HepG2 (cell line): ENCODE data around the gene GNPDA1. TPM values are rescaled to one million over a fixed set of nuclear protein-coding genes. Genes with fewer than 3 reads are reported as not detected.
A peak's percentile ranks its signal among the peaks of the same experiment; 100 is the strongest.

Experiments used
- ATAC-seq: fragments of 200-7000 bp; cut with Tn5 transposase; 3 replicates; pipeline ENCODE4 v1.9.1; 2020; ENCODE audit warnings: mild to moderate bottlenecking, moderate library complexity
- BruUV-seq: library from RNA; stranded (reverse); fragments of 400-500 nt; replicated peaks from 2 replicates; lab custom pipeline; 2021; lab: Mats Ljungman, UMichigan
- CTCF ChIA-PET: fragments of 300-600 bp; formaldehyde crosslinking; extraction: SDS; loops from one replicate; lab custom pipeline; 2021; ENCODE audit warnings: low total read pairs, inconsistent platforms, low intra/inter-chr PET ratio; lab: Yijun Ruan, JAX
- POLR2A ChIA-PET: fragments of 350-600 bp; sonication (Branson Sonifier 250); formaldehyde crosslinking; loops from one replicate; lab custom pipeline; 2020; ENCODE audit warnings: antibody characterized with exemption, inconsistent platforms; lab: Yijun Ruan, JAX
- DNase-seq: peaks from one replicate; pipeline ENCODE4 v3.0.0-alpha.2; 2015; ENCODE audit warnings: low spot score
- FAIRE-seq: peaks from 3 replicates; lab custom pipeline; 2011; peaks lifted over from hg19 to GRCh38; lab: Jason Lieb, UNC
- H2AFZ ChIP-seq: one replicate; pipeline ENCODE4 v1.6.1; 2011; ENCODE audit warnings: low read length, inconsistent platforms
- H3K27ac ChIP-seq: fragments of 300-600 bp; 3 replicates; pipeline ENCODE4 v1.8.0; 2011; ENCODE audit warnings: mixed run types, mild to moderate bottlenecking, mixed read lengths, low read length, inconsistent platforms; ENCODE audit not compliant: insufficient read depth; ENCODE audit errors: extremely low read length
- H3K27me3 ChIP-seq, 2 experiments: fragments of 200-600 bp in 1 of 2; 2 replicates in 1 of 2; 3 replicates in 1 of 2; pipeline versions ENCODE4 v1.6.0 to v1.8.0; 2011; ENCODE audit warnings: low read length in 2 of 2, mild to moderate bottlenecking in 2 of 2, moderate library complexity in 2 of 2, inconsistent platforms in 1 of 2; ENCODE audit not compliant: insufficient read depth in 2 of 2, control insufficient read depth in 1 of 2
- H3K36me3 ChIP-seq, 2 experiments: fragments of 200-600 bp in 1 of 2; replicated peaks in 1 of 2; 2 replicates in 1 of 2; 3 replicates in 1 of 2; pipeline versions ENCODE4 v1.5.1 to v1.8.0; 2011; ENCODE audit warnings: low read length in 2 of 2, inconsistent platforms in 1 of 2; ENCODE audit not compliant: insufficient read depth in 2 of 2, control insufficient read depth in 1 of 2
- H3K4me1 ChIP-seq: 2 replicates; pipeline ENCODE4 v1.5.1; 2012; ENCODE audit warnings: low read length, inconsistent platforms; ENCODE audit not compliant: insufficient read depth
- H3K4me2 ChIP-seq: 2 replicates; pipeline ENCODE4 v1.6.0; 2011; ENCODE audit warnings: low read depth, low read length, inconsistent platforms
- H3K4me3 ChIP-seq, 3 experiments: fragments of 200-600 bp in 1 of 3; sonication (generic), shearing (Covaris generic) in 1 of 3; replicated peaks in 1 of 3; 2 replicates each; pipeline ENCODE4 v1.5.1; 2011 to 2016; ENCODE audit warnings: low read length in 3 of 3, inconsistent platforms in 2 of 3, low read depth in 2 of 3, mild to moderate bottlenecking in 2 of 3, control low read depth in 1 of 3, mixed read lengths in 1 of 3; ENCODE audit not compliant: insufficient read depth in 1 of 3
- H3K79me2 ChIP-seq: one replicate; pipeline ENCODE4 v1.6.1; 2011; ENCODE audit warnings: low read length, inconsistent platforms; ENCODE audit not compliant: insufficient read depth
- H3K9ac ChIP-seq: 2 replicates; pipeline ENCODE4 v1.6.0; 2011; ENCODE audit warnings: mild to moderate bottlenecking, low read depth, low read length, inconsistent platforms; ENCODE audit not compliant: insufficient read depth
- H3K9me3 ChIP-seq: 2 replicates; pipeline ENCODE4 v1.5.1; 2012; ENCODE audit warnings: mild to moderate bottlenecking, low read length
- H4K20me1 ChIP-seq: 2 replicates; pipeline ENCODE4 v1.6.0; 2011; ENCODE audit warnings: inconsistent platforms, mild to moderate bottlenecking, low read length, moderate library complexity; ENCODE audit not compliant: insufficient read depth
- CTCF ChIP-seq: sonication (generic); formaldehyde crosslinking; IDR thresholded peaks from 2 replicates; pipeline ENCODE4 v1.5.0; 2020; ENCODE audit warnings: mild to moderate bottlenecking, missing genetic modification reagents, moderate library complexity
- HMGXB4 ChIP-seq, 2 experiments: sonication (generic) in 1 of 2; formaldehyde crosslinking in 1 of 2; IDR thresholded peaks; 2 replicates each; pipeline versions ENCODE4 v1.4.0 to v1.6.1; 2018 to 2020; ENCODE audit warnings: missing genetic modification reagents in 2 of 2, borderline replicate concordance in 1 of 2, low read depth in 1 of 2, mild to moderate bottlenecking in 1 of 2, missing biosample characterization in 1 of 2
- JDP2 ChIP-seq: sonication (generic); formaldehyde crosslinking; IDR thresholded peaks from 2 replicates; pipeline ENCODE4 v1.8.1; 2022; ENCODE audit warnings: missing genetic modification reagents, borderline replicate concordance
- NFYB ChIP-seq: sonication (generic); formaldehyde crosslinking; IDR thresholded peaks from 2 replicates; pipeline ENCODE4 v1.4.0; 2020; ENCODE audit warnings: missing genetic modification reagents
- NFYC ChIP-seq: IDR thresholded peaks from 2 replicates; pipeline ENCODE4 v1.6.1; 2016; ENCODE audit warnings: missing genetic modification reagents, missing compliant biosample characterization
- RAD21 ChIP-seq: fragments of 450-650 bp; formaldehyde crosslinking; IDR thresholded peaks from 2 replicates; pipeline ENCODE4 v1.5.0; 2020; ENCODE audit warnings: mild to moderate bottlenecking
- SMC3 ChIP-seq: IDR thresholded peaks from 2 replicates; pipeline ENCODE4 v1.6.1; 2011; ENCODE audit warnings: low read length, improper control_type of control experiment
- STAG1 ChIP-seq: sonication (generic); formaldehyde crosslinking; IDR thresholded peaks from 2 replicates; pipeline ENCODE4 v1.4.0; 2020; ENCODE audit warnings: missing genetic modification reagents
- ZNF75D ChIP-seq: sonication (generic); formaldehyde crosslinking; IDR thresholded peaks from 2 replicates; pipeline ENCODE4 v1.8.1; 2023; ENCODE audit warnings: missing genetic modification reagents, mild to moderate bottlenecking, borderline replicate concordance
- ZNF772 ChIP-seq: sonication (generic); formaldehyde crosslinking; IDR thresholded peaks from 2 replicates; pipeline ENCODE4 v1.5.0; 2020; ENCODE audit warnings: mild to moderate bottlenecking, missing genetic modification reagents
- WGBS: methylation state at CpG from one replicate; pipeline ENCODE4 v1.1.6; 2017; ENCODE audit warnings: low lambda C conversion rate; 5-methylcytosine and 5-hydroxymethylcytosine counted together
- in situ Hi-C: cut with HindIII; loops from 2 replicates; pipeline ENCODE4 v1.10.0; 2017; ENCODE audit warnings: low pct_unique_long_range_greater_than_20kb; ENCODE audit not compliant: extremely low pct_ligation_motif_present
- intact Hi-C: fragments of 100-400 bp; cut with micrococcal nuclease; formaldehyde crosslinking; loops from one replicate; pipeline ENCODE4 v1.10.0; 2022; ENCODE audit not compliant: unreplicated experiment
- polyA plus RNA-seq, 8 experiments: library from polyadenylated mRNA; depleted of rRNA in 3 of 8; stranded (reverse) in 7 of 8; unstranded in 1 of 8; fragments of >200 nt; fragmentation: Illumina TruSeq in 4 of 8; extraction: Trizol in 4 of 8; gene quantifications; 2 replicates each; pipeline versions ENCODE4 v1.2.1 to v1.2.3, GENCODE V29; 2011 to 2016; ENCODE audit warnings: low read depth in 4 of 8, missing spikeins in 1 of 8, mixed read lengths in 1 of 8; ENCODE audit not compliant: insufficient read depth in 1 of 8
- total RNA-seq, 5 experiments: library from RNA; depleted of rRNA; stranded (reverse); fragments of >200 nt; fragmentation: Illumina TruSeq; extraction: Trizol; gene quantifications; 2 replicates each; pipeline ENCODE4 v1.2.3, GENCODE V29; 2016; ENCODE audit warnings: low read depth in 1 of 5

Gene GNPDA1
- total and polyA plus RNA-seq, 2 of the 13 experiments (the other 11 are each of a cell fraction or from before 2014, with no cell fraction given): 6.0 to 54.1 TPM

- Histone ChIP-seq H3K4me1 (peaks cover 4% of the 10 kb centered on the region), H3K9me3 (no peaks in the 10 kb centered on the region), H3K27ac (no peak overlapping the region), H4K20me1 (no peaks in the 10 kb centered on the region), H3K36me3 (no peaks in the 10 kb centered on the region; a peak in 2 of 5 replicates), H3K4me3 (no peak overlapping the region), H3K79me2 (no peaks in the 10 kb centered on the region), H3K27me3 (no peaks in the 10 kb centered on the region), H3K9ac (no peak overlapping the region), H3K4me2 (no peak overlapping the region), H2AFZ (no peak overlapping the region)
- intact Hi-C loops: loop anchor here (1.0 to 2.0 kb wide), 2 partner anchors 22 to 153 kb away; no protein-coding TSS in a partner anchor
- 53% methylated on average over 2 of the region's 2 CpGs for WGBS
- ATAC-seq (peak; percentile 78), FAIRE-seq (no peak), DNase-seq (peak; percentile 55)
- POLR2A ChIA-PET: no interaction called here
- CTCF ChIA-PET: interaction anchor here (1.9 to 2.9 kb wide), 2 partner anchors 22 to 152 kb away, joined by 9 to 33 read pairs; no protein-coding TSS in a partner anchor
- in situ Hi-C loops: loop anchor here (5.0 to 25.0 kb wide), 2 partner anchors 150 to 570 kb away; no protein-coding TSS in a partner anchor
- TF ChIP-seq NFYC (CRISPR knock-in tag) (no peak), RAD21 (CRISPR knock-in tag) (peak; percentile 48; the same call in 1 of the 2 replicates), ZNF772 (CRISPR knock-in tag) (no peak), HMGXB4 (CRISPR knock-in tag; IDR thresholded peaks at IDR 0.05; ENCODE audit: borderline replicate concordance in 1 of 2, low read depth in 1 of 2) (0 out of 4 replicates have a peak, but pooled peaks of 1 of the 2 experiments have one; percentile 21), CTCF (CRISPR knock-in tag) (peak; percentile 74), NFYB (CRISPR knock-in tag) (no peak), STAG1 (CRISPR knock-in tag) (peak; percentile 66), SMC3 (peak; percentile 75), ZNF75D (CRISPR knock-in tag) (no peak), JDP2 (CRISPR knock-in tag) (no peak)
- TF ChIP-seq, all 625 proteins: peak for 5
- no TSS peak for BruUV-seq
Observed at GRCh38 chr5:141992349-141992963, 20.4 kb downstream of the GNPDA1 start.
